Stimulated activated CD4-positive, alpha-beta T cell treated with anti-CD3 and anti-CD28 coated beads, Interleukin-4, amount 100 ng/mL, for 48 hours (primary cell): ENCODE measurements around the gene NTHL1.
A peak's percentile ranks its signal among the peaks of the same experiment; 100 is the strongest.

Source experiments
- DNase-seq, 2 donors: peaks; one replicate each; pipeline ENCODE4 v3.0.0-alpha.2; 2020; ENCODE audit warnings: low read depth in 2 of 2

Gene NTHL1

DNA sequence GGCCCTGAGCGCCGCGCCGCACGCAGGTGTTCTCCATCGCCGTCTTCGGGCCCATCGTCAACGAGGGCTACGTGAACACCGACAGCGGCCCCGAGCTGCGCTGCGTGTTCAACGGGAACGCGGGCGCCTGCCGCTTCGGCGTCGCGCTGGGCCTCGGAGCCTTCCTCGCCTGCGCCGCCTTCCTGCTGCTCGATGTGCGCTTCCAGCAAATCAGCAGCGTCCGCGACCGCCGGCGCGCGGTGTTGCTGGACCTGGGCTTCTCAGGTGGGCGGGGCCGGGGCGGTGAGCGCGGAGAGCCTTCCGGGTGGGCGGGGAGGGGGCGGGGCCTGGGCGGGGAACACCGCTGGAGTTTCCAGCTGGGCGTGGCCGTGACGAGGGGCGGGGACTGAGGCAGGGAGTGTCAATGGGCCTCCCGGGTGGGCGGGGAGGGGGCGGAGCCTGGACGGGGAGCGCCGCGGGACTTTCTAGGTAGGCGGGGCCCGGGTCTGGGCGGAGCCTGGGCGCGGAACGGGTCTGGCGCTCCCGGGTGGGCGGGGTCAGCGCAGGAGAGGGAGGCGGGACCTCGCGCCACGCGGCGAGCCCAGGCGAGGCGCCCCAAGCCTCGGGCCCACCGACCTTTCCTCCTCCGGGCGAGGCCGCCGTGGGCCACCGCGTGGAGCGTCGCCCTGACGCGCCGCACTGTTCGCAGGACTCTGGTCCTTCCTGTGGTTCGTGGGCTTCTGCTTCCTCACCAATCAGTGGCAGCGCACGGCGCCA is 55.5 kb downstream of the NTHL1 start:
- peak; percentile 95 to 99 for DNase-seq

DNA sequence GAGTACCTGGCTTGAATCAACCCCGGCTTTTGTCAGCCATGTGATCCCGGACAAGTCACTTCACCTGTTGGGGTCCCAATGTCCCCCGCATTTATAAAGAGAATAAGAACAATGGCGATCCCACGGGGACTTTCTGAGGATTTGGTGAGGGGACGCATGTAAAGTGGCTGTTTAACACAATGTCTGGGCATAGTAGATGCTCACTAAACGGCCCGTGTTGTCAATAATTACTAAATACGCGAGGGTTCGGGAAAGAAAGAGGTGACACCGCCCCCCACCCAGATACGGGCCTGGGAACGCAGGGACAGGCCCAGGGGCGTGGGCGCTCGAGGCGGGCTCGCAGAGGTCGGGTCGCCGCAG is 56.1 kb downstream of the NTHL1 start:
- DNase-seq = no peak

DNA sequence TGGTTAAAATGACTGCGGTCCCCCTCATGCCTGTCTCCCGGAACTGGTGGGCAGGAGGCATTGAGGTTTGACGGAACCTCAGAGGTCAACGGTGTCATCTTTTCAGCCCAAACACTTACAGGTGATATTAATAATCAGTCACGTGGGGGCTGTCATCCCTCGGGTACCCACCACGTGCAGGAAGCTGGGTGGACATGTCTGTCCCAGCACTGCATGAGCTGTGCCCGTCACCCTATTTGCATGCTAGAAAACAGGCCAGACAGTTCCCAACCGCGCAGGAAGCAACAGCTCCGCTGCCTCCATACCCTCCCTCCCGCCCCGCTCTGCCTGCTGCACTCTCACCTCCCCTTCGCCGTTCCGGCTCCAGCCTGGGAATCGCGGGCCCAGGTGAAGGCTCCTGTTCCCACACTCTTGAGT is 56.5 kb downstream of the NTHL1 start:
- no peak for DNase-seq

DNA sequence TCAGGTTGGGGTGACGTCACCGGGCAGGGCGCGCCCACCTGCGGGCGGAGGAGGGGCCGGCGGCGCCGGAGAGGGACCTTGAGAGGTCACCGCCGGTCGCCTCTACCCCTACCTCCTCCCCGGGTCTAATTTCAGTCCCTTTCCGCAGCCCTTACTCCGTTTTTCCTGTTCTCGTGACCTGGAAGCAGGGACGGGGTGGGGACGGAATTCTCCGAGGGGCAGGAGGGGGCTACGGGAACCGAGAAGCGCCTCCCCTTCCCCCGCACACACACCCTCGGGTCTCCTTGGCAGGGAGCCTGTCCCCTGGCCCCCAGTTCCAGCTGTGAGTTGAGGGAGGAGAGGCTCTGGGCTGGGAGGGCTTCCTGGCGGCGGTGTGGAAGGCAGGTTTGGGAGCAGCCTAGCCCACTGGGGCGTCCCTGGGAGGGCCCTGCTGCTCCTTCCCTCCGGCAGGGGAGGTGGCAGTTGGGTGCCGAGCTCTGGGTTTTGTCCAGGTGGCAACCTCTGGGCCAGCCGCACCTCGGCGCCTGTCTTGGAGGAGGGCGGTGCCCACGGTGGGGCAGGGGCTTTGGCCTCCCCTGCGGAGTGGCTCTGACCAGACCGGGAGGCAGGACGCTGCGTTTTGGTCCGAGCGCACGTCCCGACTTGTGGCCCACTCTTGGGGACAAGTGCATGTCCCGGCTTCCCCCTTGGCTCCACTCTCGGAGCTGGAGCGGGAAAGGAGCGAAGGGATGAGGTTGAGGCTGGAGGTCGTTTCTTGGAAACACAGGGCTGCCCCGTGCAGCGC is 57.1 kb downstream of the NTHL1 start:
- DNase-seq = no peak

DNA sequence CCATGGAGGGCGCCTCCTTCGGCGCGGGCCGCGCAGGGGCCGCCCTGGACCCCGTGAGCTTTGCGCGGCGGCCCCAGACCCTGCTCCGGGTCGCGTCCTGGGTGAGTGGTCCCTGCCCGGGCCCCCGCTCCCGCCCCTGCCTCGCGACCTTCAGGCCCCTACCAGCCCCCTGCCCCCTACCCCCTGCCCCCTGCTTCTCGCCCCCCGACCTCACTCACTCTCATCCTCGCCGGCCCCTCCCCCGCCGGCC is 57.6 kb downstream of the NTHL1 start:
- no peak for DNase-seq
